ENCODE measurements around the gene FNDC3B. TPM values are rescaled to one million over a fixed set of nuclear protein-coding genes. Genes with fewer than 3 reads are reported as not detected.

Gene FNDC3B
- total RNA-seq, 1 experiment from 2014 or later, result 48.6 TPM

DNA sequence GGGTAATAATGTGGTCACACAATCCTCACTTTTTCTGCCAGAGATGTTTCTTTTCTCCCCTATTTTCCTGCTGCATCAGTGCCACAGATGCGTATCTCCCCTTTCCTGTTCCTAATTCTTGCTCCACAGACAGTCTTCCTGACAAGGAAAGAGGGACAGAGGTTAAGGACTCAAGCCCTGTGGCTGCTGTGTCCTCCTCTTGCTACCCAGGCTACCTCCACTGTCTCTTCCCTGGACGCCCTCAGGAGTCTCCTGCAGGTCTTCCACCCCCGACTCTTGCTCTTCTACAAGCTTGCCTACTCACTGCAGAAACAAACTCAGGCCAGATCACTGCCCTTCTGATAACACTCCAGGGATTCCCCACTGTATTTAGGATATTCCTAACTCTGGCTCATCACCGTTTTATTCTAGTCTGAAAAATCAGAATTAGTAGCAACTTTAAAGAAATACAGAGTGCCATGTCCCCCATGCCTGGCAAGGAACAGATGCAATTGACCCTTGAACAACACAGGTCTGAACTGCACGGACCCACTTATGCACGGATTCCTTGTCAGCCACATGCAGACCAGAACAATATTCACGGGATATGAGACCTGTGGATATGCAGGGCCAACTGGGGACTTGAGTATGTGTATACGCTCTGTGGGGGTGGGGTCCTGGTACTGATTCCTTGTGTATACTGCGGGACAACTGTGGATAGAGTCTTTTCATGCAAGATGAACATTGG, 257.0 kb downstream of the FNDC3B start:
- intact Hi-C loops (cut with micrococcal nuclease), result no loop called here
- Histone ChIP-seq H3K27me3 (ENCODE audit: low read length) (no peaks in the 10 kb centered on the region), H3K36me3 (ENCODE audit: low read depth, low read length) (peaks cover 32% of the 10 kb centered on the region), H3F3A (ENCODE audit: low read length, unreplicated experiment) (no peaks in the 10 kb centered on the region), H3K9ac (ENCODE audit: low read length) (no peak overlapping the region), H3K27ac (ENCODE audit: low read length) (no peak overlapping the region), H3K4me2 (ENCODE audit: low read length) (no peak overlapping the region), H3K9me3 (ENCODE audit: low read length) (no peaks in the 10 kb centered on the region), H3K4me1 (ENCODE audit: insufficient read depth, low read length) (peaks cover 22% of the 10 kb centered on the region), H3K79me2 (ENCODE audit: low read length) (no peaks in the 10 kb centered on the region), H2AFZ (ENCODE audit: low read length) (no peak overlapping the region), H3K9me2 (replicated peaks; ENCODE audit: low read length) (no peaks in the 10 kb centered on the region), H3K4me3 (ENCODE audit: low read length) (no peak overlapping the region), H4K20me1 (ENCODE audit: low read length) (no peaks in the 10 kb centered on the region)
- ATAC-seq, result no peak
- ChIA-PET POLR2A (ENCODE audit: unreplicated experiment) (no interaction called here), CTCF (no interaction called here)
- no TSS peak for BruUV-seq (replicated peaks)
- TF ChIP-seq EZH2phosphoT487 (IDR thresholded peaks at IDR 0.05; ENCODE audit: borderline replicate concordance, low read length) (no peak), EZH2 (IDR thresholded peaks at IDR 0.05; ENCODE audit: low read length, unreplicated experiment) (no peak)
- TF ChIP-seq, protein P1, sequence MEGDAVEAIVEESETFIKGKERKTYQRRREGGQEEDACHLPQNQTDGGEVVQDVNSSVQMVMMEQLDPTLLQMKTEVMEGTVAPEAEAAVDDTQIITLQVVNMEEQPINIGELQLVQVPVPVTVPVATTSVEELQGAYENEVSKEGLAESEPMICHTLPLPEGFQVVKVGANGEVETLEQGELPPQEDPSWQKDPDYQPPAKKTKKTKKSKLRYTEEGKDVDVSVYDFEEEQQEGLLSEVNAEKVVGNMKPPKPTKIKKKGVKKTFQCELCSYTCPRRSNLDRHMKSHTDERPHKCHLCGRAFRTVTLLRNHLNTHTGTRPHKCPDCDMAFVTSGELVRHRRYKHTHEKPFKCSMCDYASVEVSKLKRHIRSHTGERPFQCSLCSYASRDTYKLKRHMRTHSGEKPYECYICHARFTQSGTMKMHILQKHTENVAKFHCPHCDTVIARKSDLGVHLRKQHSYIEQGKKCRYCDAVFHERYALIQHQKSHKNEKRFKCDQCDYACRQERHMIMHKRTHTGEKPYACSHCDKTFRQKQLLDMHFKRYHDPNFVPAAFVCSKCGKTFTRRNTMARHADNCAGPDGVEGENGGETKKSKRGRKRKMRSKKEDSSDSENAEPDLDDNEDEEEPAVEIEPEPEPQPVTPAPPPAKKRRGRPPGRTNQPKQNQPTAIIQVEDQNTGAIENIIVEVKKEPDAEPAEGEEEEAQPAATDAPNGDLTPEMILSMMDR (conservative IDR thresholded peaks at IDR 0.05; ENCODE audit: low read depth, low read length), result no peak
- DNase-seq, result no peak

DNA sequence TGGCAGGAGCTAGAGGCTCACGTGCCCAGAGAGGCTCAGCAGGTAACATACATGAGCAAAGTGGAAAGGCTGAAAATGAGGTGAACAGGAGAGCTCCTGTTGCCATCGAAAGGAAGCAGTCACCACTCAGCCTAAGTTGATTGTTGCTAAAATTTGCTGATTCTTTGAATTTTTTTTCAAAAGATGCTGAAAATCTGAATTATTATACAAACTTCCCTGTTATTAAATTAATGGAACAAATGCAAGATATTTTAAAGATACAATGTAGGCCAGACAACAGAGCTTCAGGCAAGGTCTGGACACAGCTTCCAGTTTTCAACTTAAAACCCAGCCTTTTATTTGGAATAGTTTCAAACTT, 257.6 kb downstream of the FNDC3B start:
- ATAC-seq, result no peak
- H3K9me2 ChIP-seq (replicated peaks; ENCODE audit: low read length), result no peaks in the 10 kb centered on the region
- H3K4me3 ChIP-seq (ENCODE audit: low read length), result no peak overlapping the region
- CTCF ChIA-PET, result no interaction called here
- H3K27ac ChIP-seq (ENCODE audit: low read length), result no peak overlapping the region
- POLR2A ChIA-PET (ENCODE audit: unreplicated experiment), result no interaction called here
- intact Hi-C loops (cut with micrococcal nuclease), result no loop called here
- H3F3A ChIP-seq (ENCODE audit: low read length, unreplicated experiment), result no peaks in the 10 kb centered on the region
- H3K79me2 ChIP-seq (ENCODE audit: low read length), result no peaks in the 10 kb centered on the region
- no peaks in the 10 kb centered on the region for H3K27me3 ChIP-seq (ENCODE audit: low read length)
- peaks cover 30% of the 10 kb centered on the region for H3K36me3 ChIP-seq (ENCODE audit: low read depth, low read length)
- H4K20me1 ChIP-seq (ENCODE audit: low read length), result no peaks in the 10 kb centered on the region
- TF ChIP-seq EZH2 (IDR thresholded peaks at IDR 0.05; ENCODE audit: low read length, unreplicated experiment) (no peak), EZH2phosphoT487 (IDR thresholded peaks at IDR 0.05; ENCODE audit: borderline replicate concordance, low read length) (no peak)
- TF ChIP-seq, protein P1 (conservative IDR thresholded peaks at IDR 0.05; ENCODE audit: low read depth, low read length), result no peak
- no peak overlapping the region for H3K4me2 ChIP-seq (ENCODE audit: low read length)
- H2AFZ ChIP-seq (ENCODE audit: low read length), result no peak overlapping the region
- no peak for DNase-seq
- H3K4me1 ChIP-seq (ENCODE audit: insufficient read depth, low read length), result peaks cover 22% of the 10 kb centered on the region
- H3K9me3 ChIP-seq (ENCODE audit: low read length), result no peaks in the 10 kb centered on the region
- no TSS peak for BruUV-seq (replicated peaks)
- no peak overlapping the region for H3K9ac ChIP-seq (ENCODE audit: low read length)

DNA sequence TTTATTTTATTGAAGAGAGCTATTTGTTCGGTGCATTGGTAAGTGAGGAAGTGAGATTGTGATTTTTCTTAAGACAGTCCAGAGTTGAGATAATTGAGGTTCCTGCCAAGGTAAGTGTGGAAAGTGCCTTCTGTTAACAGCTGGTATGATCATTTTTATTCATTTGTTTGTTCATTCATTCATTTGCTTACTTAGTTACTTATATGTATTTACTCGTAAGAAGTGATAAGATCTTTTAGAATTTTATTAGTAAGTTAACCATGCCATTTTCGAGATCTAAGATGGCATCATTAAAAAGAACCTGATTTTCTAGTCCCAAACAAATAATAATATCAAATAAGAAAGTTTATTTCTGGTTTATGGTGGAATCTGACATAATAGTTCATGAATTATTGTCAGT, 258.9 kb downstream of the FNDC3B start:
- intact Hi-C loops (cut with micrococcal nuclease), result no loop called here

More for the DNA sequence above, 258.9 kb downstream of the FNDC3B start:
- TF ChIP-seq, protein P1 (conservative IDR thresholded peaks at IDR 0.05; ENCODE audit: low read depth, low read length), result no peak
- TF ChIP-seq EZH2phosphoT487 (IDR thresholded peaks at IDR 0.05; ENCODE audit: borderline replicate concordance, low read length), result no peak
- TF ChIP-seq EZH2 (IDR thresholded peaks at IDR 0.05; ENCODE audit: low read length, unreplicated experiment), result no peak
- peak; percentile 70 for ATAC-seq
- H3K9ac ChIP-seq (ENCODE audit: low read length), result no peak overlapping the region
- H3K4me2 ChIP-seq (ENCODE audit: low read length), result peak overlapping the region; percentile 37; the same call in 1 of the 2 replicates
- no peaks in the 10 kb centered on the region for H4K20me1 ChIP-seq (ENCODE audit: low read length)
- H2AFZ ChIP-seq (ENCODE audit: low read length), result no peak overlapping the region
- peak; percentile 60 for DNase-seq
- no peaks in the 10 kb centered on the region for H3K9me2 ChIP-seq (replicated peaks; ENCODE audit: low read length)
- H3K4me1 ChIP-seq (ENCODE audit: insufficient read depth, low read length), result peaks cover 22% of the 10 kb centered on the region
- CTCF ChIA-PET, result interaction anchor here (0.6 kb wide), 1 partner anchor 202 kb away, joined by 3 read pairs; no protein-coding TSS in a partner anchor
- peak overlapping the region; percentile 47 for H3K27ac ChIP-seq (ENCODE audit: low read length)
- H3F3A ChIP-seq (ENCODE audit: low read length, unreplicated experiment), result no peaks in the 10 kb centered on the region
- peaks cover 30% of the 10 kb centered on the region for H3K36me3 ChIP-seq (ENCODE audit: low read depth, low read length)
- H3K9me3 ChIP-seq (ENCODE audit: low read length), result no peaks in the 10 kb centered on the region
- no TSS peak for BruUV-seq (replicated peaks)
- H3K79me2 ChIP-seq (ENCODE audit: low read length), result no peaks in the 10 kb centered on the region
- POLR2A ChIA-PET (ENCODE audit: unreplicated experiment), result no interaction called here
- no peak overlapping the region for H3K4me3 ChIP-seq (ENCODE audit: low read length)
- no peaks in the 10 kb centered on the region for H3K27me3 ChIP-seq (ENCODE audit: low read length)
